ES-I3 (cell line): ENCODE results near the gene ANKRD42.

Source experiments
- H3K36me3 ChIP-seq: 2 replicates; pipeline ENCODE4 v1.6.1; 2013; ENCODE audit warnings: mild to moderate bottlenecking, low read length, control low read depth, moderate library complexity; ENCODE audit not compliant: insufficient read depth
- H3K4me1 ChIP-seq: 2 replicates; pipeline ENCODE4 v1.6.1; 2013; ENCODE audit warnings: mild to moderate bottlenecking, control low read depth, low read length; ENCODE audit not compliant: insufficient read depth
- H3K9ac ChIP-seq: 2 replicates; pipeline ENCODE4 v1.6.1; 2013; ENCODE audit warnings: low read depth, mild to moderate bottlenecking, low read length, moderate library complexity
- H3K9me3 ChIP-seq: 2 replicates; pipeline ENCODE4 v1.6.1; 2013; ENCODE audit warnings: mild to moderate bottlenecking, low read length, moderate library complexity; ENCODE audit not compliant: control insufficient read depth, insufficient read depth

ANKRD42 gene

DNA sequence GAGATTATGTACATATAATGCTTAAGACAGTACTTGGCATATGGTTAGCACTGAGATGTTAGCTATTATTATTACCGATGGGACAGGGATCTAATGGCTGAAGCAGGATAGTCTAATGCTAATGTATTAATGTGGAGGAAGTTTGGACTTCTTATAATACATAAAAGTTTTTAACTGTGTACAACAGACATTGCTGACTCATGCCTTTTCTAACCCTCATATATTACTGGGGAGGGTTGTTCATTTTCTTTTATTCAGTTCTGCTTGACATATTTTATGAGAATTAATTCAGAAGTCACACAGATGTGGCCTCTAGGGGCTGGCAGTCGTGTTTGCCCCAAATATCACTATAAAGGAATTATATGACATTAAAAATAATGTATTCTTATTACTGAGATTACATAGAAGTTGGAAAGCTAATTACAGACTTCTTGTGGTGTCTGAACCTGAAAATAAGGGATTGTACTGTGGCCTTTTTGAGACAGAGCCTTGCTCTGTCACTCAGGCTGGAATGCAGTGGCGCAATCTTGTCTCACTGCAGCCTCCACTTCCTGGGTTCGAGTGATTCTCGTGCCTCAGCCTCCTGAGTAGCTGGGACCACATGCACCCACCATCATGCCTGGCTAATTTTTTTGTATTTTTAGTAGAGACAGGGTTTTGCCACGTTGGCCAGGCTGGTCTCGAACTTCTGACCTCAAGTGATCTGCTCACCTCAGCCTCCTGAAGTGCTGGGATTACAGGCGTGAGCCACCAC is 82.6 kb downstream of the ANKRD42 start:
- H3K36me3 ChIP-seq: peaks cover 10% of the 10 kb centered on the region; the same call in 1 of the 2 replicates
- H3K4me1 ChIP-seq: no peaks in the 10 kb centered on the region

DNA sequence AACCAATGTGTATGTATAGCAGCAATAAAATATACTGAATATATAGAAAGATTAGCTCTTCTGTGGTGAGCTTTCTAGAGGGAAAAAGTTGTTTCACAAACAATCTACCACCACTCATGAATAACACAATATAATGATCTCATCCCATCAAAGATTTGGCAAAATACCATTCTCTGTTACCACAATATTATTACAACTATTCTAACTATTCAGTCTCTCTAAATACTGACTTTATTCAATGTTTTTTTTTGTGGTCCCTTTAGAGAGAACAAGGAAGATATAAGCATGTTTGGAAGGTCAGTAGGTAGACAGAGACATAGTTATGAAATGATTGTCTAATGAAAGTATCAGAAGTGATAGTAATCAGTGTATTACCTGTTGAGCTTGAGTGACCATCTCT is 84.8 kb downstream of the ANKRD42 start:
- peaks cover 4% of the 10 kb centered on the region; the same call in 1 of the 2 replicates for H3K36me3 ChIP-seq
- H3K9me3 ChIP-seq: no peaks in the 10 kb centered on the region
- no peak overlapping the region for H3K9ac ChIP-seq
- no peaks in the 10 kb centered on the region for H3K4me1 ChIP-seq

More for the DNA sequence above, 82.6 kb downstream of the ANKRD42 start:
- H3K9ac ChIP-seq: no peak overlapping the region
- no peaks in the 10 kb centered on the region for H3K9me3 ChIP-seq

DNA sequence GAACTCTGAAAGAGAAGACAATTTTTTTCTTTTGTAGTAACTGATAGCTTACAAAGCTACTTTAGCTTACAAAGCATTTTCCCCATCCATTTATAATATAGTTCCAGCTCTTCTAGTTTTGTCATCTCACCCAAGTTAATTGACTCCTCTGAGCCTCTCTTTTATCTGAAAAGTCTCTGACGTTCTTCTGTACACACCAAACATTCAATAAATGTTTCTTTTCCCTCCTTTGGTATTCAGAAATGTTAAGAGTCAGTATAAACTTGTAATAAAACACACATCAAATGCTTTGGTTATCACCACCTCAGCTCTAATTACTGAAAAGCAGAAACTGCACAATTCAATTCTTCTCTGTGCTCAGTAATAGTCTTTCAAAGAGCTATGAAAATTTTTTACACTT is 86.7 kb downstream of the ANKRD42 start:
- H3K36me3 ChIP-seq: peaks cover 4% of the 10 kb centered on the region; the same call in 1 of the 2 replicates
- no peaks in the 10 kb centered on the region for H3K4me1 ChIP-seq
- H3K9ac ChIP-seq: no peak overlapping the region
- no peaks in the 10 kb centered on the region for H3K9me3 ChIP-seq

DNA sequence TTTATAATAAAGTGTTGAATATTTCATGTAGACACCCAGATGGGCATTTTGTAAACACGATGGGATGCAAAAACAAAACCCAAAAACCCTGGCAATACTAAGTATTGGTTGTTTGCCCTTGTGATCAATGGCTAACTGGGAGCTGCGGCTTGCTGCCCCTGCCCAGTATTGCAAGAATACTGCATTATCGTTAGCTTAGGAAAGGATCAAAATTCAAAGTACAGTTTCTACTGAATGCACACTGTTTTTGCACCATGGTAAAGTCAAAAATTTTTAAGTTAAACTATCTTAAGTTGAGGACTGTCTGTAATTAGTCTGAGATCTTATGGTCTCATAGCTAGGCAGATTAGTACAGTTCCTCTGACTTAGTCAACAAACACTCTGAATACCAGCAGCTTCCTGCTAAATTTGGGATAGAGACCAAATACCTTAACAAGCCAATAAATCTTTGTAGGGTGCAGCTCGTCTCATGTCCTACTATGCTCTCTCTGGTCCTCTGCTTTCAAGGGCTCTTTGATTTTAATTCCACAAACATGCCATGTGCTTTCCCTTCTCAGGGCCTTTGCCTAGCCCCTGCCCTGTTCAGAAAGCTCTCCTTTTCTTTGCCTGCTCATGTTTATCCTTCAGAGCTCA is 88.7 kb downstream of the ANKRD42 start:
- Histone ChIP-seq H3K9me3 (no peaks in the 10 kb centered on the region), H3K4me1 (no peaks in the 10 kb centered on the region), H3K9ac (no peak overlapping the region), H3K36me3 (no peaks in the 10 kb centered on the region)

DNA sequence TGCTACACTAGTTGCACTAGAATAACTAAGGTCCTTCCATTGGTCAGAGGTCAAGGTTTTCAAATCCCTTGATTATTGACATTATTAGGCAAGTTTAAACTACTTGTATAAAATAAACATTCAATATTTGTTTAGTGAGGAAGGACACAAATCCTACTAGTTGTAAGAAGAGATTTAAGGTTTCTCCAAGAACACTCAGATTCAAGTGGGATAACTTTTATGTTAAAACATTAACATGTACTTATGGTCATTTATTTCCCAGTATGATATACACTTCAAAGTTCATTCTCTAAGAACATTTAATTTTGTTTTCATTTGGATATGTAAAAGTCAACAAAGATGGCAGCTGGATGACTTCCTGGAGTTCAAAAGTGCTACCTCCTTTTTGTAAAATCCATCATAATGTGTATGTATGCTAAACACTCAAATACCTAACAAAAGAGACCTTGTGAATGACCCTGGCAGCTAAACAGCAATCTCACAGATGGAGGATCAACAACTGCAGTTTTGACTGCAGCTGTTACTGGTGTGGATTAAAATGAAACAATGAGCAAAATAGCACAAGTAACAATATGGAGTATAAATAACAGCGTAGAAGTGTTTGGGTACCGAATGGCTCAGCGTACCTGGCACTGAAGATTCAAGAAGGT is 91.1 kb downstream of the ANKRD42 start:
- Histone ChIP-seq H3K9me3 (no peaks in the 10 kb centered on the region), H3K4me1 (no peaks in the 10 kb centered on the region), H3K9ac (peak overlapping the region; percentile 73), H3K36me3 (no peaks in the 10 kb centered on the region)

DNA sequence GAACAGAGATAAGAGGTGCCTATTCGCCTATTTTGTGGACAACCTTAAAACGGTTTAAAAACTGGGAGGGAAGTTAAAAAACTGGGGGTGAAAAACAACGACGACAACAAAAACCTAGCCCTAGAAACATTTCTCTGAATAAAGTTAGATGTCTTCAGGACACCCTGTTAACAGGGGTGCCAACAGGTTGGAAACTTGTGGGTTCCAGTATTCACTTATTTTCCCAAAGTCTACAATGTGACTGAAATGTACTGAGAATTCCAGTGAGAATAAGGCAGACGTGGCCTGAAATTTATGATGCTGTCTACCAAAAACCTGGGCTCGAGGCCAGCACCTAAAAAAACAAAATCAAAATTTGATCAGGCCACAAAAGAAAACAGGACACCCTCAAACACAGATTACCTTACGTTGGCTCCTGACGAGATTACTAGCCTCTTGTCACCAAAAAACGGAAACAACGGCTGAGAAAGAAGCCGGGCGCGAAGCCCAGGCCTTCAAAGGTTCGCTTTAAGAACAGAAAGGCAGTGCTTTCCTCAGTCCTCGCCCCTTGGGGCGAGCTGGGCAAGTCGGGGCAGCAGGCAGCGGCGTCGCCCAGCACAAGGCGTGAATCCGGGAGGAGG is 91.7 kb downstream of the ANKRD42 start:
- Histone ChIP-seq H3K9ac (peak overlapping the region; percentile 73), H3K9me3 (no peaks in the 10 kb centered on the region), H3K36me3 (no peaks in the 10 kb centered on the region), H3K4me1 (no peaks in the 10 kb centered on the region)

DNA sequence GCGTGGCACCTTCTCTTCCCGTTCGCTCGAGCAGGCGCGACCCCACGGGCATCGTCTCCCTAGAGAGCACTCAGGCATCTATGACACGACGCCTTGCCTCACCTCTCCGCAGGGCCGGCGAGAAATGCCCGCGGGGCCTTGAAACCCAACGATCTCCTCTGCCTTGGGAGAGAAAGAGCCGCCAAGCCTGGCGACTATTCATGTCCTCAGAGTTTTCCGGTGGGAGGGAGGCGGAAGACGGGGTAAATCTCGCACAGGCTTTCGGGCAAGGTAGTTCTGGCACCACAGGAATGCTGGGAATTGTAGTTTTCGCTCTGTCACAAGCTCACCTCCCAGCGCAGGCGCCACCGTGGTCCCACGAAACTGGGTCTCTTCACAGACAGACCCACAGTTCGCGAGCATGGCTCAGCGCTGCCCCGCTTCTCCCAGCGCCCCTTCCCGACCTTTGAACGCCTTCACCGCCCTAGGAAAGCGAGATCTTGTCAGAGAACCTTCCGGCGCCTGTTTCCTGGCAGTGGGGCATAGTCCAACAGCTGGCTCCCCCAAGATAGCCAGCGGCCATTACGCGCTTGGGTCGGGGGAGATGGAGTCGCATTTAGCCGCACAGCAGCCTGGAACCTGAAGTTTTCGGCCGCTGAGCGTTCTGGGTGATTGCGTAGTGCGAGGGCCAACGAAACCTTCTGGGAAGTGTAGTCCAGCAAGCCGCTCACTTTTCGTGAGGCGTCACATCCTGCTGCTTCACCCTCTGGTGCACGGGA is 92.4 kb downstream of the ANKRD42 start, which contains the start of gene CCDC90B:
Gene CCDC90B, minus strand, starts transcription at position 597 of the 758 bp plus-strand sequence. Its CDS starts 395 bp downstream, at position 202.
- no peaks in the 10 kb centered on the region for H3K9me3 ChIP-seq
- peak within 1 kb of the TSS; percentile 73 for H3K9ac ChIP-seq
- no peaks in the 10 kb centered on the region for H3K36me3 ChIP-seq
- H3K4me1 ChIP-seq: no peaks in the 10 kb centered on the region

DNA sequence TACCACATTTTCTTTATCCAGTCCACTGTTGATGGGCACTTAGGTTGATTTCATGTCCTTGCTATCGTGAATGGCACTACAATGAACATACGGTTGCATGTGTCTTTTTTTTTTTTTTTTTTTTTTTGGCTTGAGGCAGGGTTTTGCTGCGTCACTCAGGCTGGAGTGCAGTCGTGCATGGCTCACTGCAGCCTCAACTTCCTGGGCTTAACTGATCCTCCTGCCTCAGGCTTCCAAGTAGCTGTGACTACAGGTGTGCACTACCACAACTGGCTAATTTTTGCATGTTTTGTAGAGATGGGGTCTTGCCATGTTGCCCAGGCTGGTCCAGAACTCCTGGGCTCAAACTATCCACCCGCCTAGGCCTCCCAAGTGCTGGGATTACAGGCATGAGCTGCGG is 94.1 kb downstream of the ANKRD42 start:
- Histone ChIP-seq H3K9me3 (no peaks in the 10 kb centered on the region), H3K36me3 (no peaks in the 10 kb centered on the region), H3K9ac (no peak overlapping the region), H3K4me1 (peaks cover 3% of the 10 kb centered on the region; the same call in 1 of the 2 replicates)

DNA sequence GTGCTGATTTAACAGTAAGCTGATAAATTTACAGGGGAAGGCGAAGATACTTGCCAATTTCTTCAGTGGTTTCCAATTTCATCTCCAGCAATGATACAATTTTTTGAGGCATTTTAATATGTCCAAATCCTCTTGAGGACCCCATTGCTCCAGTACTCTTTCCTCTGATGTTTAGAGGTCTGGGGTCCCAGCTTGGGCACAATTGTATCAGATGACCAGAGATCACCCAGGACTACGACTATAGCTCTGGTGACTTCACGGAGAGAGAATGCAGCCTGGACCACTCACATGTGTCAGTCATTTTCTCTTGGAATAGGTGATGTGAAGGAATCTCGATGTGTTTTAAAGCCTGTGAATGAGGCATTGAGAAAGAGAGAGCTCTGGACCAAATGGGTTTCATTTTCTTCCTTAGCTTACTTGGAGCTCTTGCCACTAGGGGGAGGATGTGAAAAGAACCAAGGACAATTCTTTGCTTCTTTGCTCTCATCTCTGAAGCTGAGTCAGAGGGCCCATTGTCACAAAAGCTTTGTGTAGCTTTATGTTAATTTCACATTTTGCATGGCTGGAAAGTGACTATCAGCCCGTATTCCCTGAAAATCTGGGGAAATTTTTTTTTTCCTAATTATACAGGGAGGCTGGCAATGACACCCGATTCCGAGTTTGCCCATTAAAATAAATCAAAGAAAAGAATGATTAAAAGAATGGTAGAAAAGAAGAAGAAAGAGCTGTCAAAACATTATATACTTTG is 99.4 kb downstream of the ANKRD42 start:
- H3K9me3 ChIP-seq: no peaks in the 10 kb centered on the region
- H3K9ac ChIP-seq: no peak overlapping the region
- no peaks in the 10 kb centered on the region for H3K36me3 ChIP-seq
- H3K4me1 ChIP-seq: peaks cover 11% of the 10 kb centered on the region; the same call in 1 of the 2 replicates

DNA sequence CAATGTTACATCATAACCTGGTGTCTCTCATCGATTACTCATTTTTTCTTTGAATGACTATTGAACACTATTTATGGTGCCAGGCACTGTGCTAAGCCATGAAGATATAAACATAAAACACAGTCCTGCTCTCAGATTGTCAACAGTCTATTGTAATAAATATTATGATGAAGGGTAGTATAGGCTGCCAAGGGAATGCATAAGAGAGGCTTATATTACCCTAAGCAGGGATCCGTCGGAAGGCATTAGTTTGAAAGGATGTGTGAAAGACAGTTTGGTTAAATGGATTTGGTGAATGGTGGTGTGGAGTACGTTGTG is 99.9 kb downstream of the ANKRD42 start:
- H3K9ac ChIP-seq: no peak overlapping the region

DNA sequence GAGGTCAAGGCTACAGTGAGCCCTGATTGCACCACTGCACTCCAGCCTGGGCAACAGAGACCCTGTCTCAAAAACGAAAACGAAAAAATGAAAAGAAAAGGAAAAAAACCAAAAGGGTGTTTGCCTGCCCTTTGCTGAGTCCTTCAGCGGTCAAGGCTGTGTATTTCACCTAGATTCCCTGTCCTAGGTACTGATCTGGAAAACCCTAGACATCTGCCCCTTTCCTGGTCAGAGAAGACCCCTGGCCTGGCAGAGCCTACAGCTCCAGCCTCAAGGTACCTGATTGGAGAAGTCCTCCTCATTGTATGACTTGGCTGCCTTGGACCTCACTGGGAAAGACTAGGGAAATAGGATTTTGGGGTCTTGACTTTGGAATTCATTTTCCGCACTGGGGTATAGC is 100.7 kb downstream of the ANKRD42 start:
- H3K9me3 ChIP-seq: no peaks in the 10 kb centered on the region
- H3K4me1 ChIP-seq: peaks cover 11% of the 10 kb centered on the region; the same call in 1 of the 2 replicates
- H3K9ac ChIP-seq: no peak overlapping the region
- no peaks in the 10 kb centered on the region for H3K36me3 ChIP-seq

More for the DNA sequence above, 99.9 kb downstream of the ANKRD42 start:
- Histone ChIP-seq H3K36me3 (no peaks in the 10 kb centered on the region), H3K9me3 (no peaks in the 10 kb centered on the region), H3K4me1 (peaks cover 11% of the 10 kb centered on the region; the same call in 1 of the 2 replicates)
